Measurements from ENCODE around the gene GPC5.

GRCh38 chr13:91778123-91778522 is 379.7 kb downstream of the GPC5 start:
- no peak for TF ChIP-seq CTCF (IDR thresholded peaks at IDR 0.05; ENCODE audit: low read length)
- TF ChIP-seq EZH2 (IDR thresholded peaks at IDR 0.05; ENCODE audit: borderline replicate concordance, low read length): no peak

All from OCI-LY1 (cell line).